Thymus (tissue), 11 donors: ENCODE results near the gene HSPB8. TPM values are rescaled to one million over a fixed set of nuclear protein-coding genes. Genes with fewer than 3 reads are reported as not detected.

ENCODE experiments used
- DNase-seq, 9 donors: peaks; one replicate each; pipeline ENCODE4 v3.0.0-alpha.2; 2013; ENCODE audit warnings: low spot score in 9 of 9, low read depth in 6 of 9, missing footprints in 1 of 9
- H3K27ac ChIP-seq, 2 donors: one replicate each; pipeline ENCODE4 v1.5.1; 2013; ENCODE audit warnings: control low read depth in 1 of 2, low read depth in 1 of 2, low read length in 1 of 2, mild to moderate bottlenecking in 1 of 2, moderate library complexity in 1 of 2
- H3K27me3 ChIP-seq, 2 donors: one replicate each; pipeline ENCODE4 v1.5.1; 2013; ENCODE audit warnings: low read length in 1 of 2; ENCODE audit not compliant: control insufficient read depth in 2 of 2, insufficient read depth in 1 of 2
- H3K36me3 ChIP-seq, 2 donors: one replicate each; pipeline ENCODE4 v1.5.1; 2013; ENCODE audit warnings: low read length in 1 of 2, mild to moderate bottlenecking in 1 of 2, moderate library complexity in 1 of 2; ENCODE audit not compliant: control insufficient read depth in 2 of 2, insufficient read depth in 2 of 2
- H3K4me1 ChIP-seq, 2 donors: one replicate each; pipeline ENCODE4 v1.5.1; 2013; ENCODE audit warnings: low read length in 2 of 2; ENCODE audit not compliant: control insufficient read depth in 2 of 2, insufficient read depth in 2 of 2
- H3K4me3 ChIP-seq, 2 donors: one replicate each; pipeline ENCODE4 v1.5.1; 2013; ENCODE audit warnings: low read length in 2 of 2, control low read depth in 1 of 2, mild to moderate bottlenecking in 1 of 2
- H3K9me3 ChIP-seq, 2 donors: one replicate each; pipeline ENCODE4 v1.5.1; 2013; ENCODE audit warnings: low read length in 1 of 2, mild to moderate bottlenecking in 1 of 2; ENCODE audit not compliant: control insufficient read depth in 2 of 2, insufficient read depth in 1 of 2
- WGBS: extraction: QIAGEN DNeasy Blood & Tissue Kit; methylation state at CpG from one replicate; pipeline ENCODE4 v1.1.7; 2013; 5-methylcytosine and 5-hydroxymethylcytosine counted together
- polyA plus RNA-seq: library from polyadenylated mRNA; stranded (reverse); fragments of 200-250 nt; gene quantifications from one replicate; pipeline ENCODE4 v1.2.3, GENCODE V29; 2013
- total RNA-seq: library from RNA; stranded (reverse); fragments of 120-200 nt; gene quantifications from one replicate; pipeline ENCODE4 v1.2.4, GENCODE V29; 2013
- donor health status: healthy.

Gene HSPB8
- total and polyA plus RNA-seq, 2 donors = 27.7 to 64.0 TPM

DNA sequence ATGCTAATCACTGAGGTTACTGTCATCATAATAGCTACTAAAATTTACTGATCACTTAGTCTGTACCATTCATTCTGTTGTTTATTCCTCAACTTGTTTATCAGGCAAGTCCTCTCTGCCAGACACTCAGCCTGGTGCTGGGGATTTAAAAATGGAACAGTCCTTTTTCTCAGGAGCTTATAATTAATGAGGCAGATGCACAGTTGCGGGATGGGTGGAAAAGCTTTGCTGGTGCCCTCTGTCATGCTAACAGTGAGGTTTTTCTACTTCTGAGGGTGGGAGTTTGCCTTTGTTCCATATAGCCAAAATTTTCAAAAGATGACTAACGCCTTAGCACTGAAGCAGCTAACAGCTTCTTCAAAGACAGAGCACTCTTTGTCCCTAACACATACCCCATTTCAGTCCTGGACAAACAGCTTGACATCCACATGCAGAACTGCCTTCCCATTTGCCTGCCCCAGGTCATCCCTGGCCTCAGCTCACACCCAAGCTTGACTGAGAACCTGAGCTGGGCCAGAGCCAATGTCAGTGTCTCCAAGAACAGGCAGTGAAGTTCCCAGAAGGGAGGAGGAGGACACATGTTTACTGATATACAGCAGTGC, 30.8 kb upstream of the HSPB8 start:
- DNase-seq = no peak
- no peak overlapping the region for H3K4me3 ChIP-seq
- no peak overlapping the region for H3K27ac ChIP-seq
- H3K4me1 ChIP-seq = no peaks in the 10 kb centered on the region
- H3K36me3 ChIP-seq = no peaks in the 10 kb centered on the region
- WGBS = 83% methylated on average over 2 of the region's 2 CpGs
- no peaks in the 10 kb centered on the region for H3K9me3 ChIP-seq
- H3K27me3 ChIP-seq = peaks cover 0 to 3% of the 10 kb centered on the region in 2 donors

DNA sequence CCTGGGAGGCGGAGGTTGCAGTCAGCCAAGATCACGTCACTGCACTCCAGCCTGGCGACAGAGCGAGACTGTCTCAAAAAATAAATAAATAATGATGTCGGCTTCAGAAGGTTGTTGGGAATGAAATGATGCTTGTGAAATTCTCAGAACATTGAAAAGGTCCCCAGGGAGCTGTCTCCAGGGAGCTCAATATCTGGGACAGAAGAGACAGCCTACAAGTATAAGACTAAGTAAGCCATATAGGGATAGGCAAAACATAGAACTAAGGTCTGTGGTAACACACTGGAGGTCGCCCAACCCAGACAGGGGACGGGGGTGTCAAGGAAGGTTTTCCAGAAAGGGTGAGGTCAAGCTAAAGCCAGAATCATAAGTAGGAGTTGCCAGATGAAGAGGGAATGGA, 29.5 kb upstream of the HSPB8 start:
- Histone ChIP-seq H3K27ac (no peak overlapping the region), H3K4me3 (no peak overlapping the region), H3K27me3 (peaks cover 0 to 14% of the 10 kb centered on the region in 2 donors), H3K4me1 (no peaks in the 10 kb centered on the region), H3K36me3 (no peaks in the 10 kb centered on the region), H3K9me3 (peaks cover 0 to 6% of the 10 kb centered on the region in 2 donors)
- DNase-seq = no peak
- 95% methylated on average over 7 of the region's 7 CpGs for WGBS

DNA sequence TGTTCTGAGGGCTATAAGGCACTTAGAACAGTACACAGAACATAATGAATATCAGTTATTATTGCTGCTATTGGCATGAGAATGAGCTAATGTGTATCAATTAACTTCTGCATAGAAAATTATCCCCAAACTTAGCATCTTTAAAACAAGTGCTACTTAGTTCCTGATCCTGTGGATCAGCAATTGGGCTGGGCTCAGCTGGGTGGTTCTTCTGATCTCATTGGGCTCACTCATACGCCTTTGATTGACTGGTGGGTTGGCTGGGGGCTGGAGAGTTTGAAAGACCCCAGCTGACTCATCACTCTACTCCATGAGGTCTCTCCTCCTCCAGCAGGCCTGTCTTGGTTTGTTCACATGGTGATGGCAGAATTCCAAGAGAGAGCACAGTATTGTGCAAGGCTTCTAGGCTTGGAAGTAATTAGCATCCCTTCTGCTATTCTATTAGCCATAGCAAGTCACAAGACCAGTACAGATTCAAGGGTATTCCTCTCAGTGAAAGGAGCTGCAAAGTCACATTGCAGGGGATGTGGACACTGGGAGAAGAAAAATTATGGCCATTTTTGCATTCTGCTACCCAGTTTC, 27.2 kb upstream of the HSPB8 start:
- DNase-seq = no peak
- 91% methylated on average over 1 of the region's 1 CpG for WGBS
- Histone ChIP-seq H3K27me3 (peaks cover 0 to 17% of the 10 kb centered on the region in 2 donors), H3K4me1 (no peaks in the 10 kb centered on the region), H3K4me3 (no peak overlapping the region), H3K36me3 (no peaks in the 10 kb centered on the region), H3K27ac (no peak overlapping the region), H3K9me3 (peaks cover 0 to 6% of the 10 kb centered on the region in 2 donors)

DNA sequence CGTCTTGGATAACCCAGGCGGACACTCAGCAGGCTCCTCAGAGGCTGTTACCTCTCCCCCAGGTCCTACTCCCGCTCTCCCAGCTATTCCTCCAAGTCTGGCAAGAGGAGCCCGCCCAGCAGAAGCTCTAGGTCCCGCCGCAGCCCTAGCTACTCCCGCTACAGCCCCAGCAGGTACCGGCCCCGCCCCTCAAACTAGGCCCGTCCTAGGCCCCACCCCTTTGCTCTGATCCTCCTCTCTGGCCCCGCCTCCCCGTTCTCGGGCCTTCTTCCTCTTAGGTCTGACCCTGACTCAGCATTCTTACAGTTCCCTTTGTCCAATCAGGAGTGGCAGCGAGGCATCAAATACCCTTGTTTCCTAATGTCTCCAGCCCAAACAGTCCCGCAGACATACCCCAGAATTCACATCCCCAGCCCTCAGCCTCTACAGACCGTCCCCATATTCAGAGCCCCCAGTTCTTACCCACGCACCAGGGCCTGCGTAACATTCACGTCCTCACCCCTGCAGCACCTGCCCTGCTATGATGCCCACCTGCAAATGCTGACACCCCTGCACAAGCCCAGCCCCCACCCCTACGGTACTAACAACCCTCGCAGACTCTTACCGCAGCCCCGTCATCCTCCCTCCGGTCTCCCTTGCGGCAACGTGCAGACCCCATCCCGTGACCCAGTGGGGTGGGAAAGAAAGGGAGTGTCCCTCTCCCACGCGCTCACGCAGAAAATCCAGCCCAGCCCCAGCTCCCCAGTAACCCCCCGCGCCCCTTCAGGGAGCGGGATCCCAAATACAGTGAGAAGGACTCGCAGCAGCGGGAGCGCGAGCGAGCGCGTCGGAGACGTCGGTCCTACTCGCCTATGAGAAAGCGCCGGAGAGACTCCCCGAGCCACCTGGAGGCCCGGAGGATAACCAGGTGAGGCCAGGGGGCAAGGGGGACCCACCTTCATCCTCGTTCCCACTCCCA, 25.0 kb upstream of the HSPB8 start:
- H3K27ac ChIP-seq = no peak overlapping the region
- H3K9me3 ChIP-seq = peaks cover 0 to 6% of the 10 kb centered on the region in 2 donors
- H3K4me3 ChIP-seq = no peak overlapping the region
- DNase-seq = peak in 4 of 9 donors; percentile 3 to 39 (median 20)
- H3K36me3 ChIP-seq = no peaks in the 10 kb centered on the region
- WGBS = 22% methylated on average over 49 of the region's 49 CpGs
- no peaks in the 10 kb centered on the region for H3K4me1 ChIP-seq
- H3K27me3 ChIP-seq = peaks cover 0 to 17% of the 10 kb centered on the region in 2 donors

DNA sequence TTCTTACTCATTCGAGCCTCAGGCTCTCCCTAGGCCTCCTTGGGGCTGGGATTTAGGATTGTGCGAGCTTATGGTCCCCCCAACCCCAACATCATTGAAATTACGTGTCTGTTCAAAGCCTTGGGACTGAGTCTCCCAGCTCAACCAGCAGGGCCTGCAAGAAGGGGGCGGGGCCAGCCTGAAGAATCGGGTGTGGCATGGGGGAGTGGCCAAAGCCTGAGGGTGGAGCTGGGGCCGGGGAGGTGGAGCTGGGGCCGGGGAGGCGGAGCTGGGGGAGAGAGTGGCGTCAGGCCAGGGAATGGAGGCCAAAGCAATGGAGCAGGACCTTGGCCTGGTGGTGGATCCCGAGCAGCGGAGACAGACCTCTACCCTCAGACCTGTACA, 24.3 kb upstream of the HSPB8 start:
- H3K4me3 ChIP-seq = no peak overlapping the region
- H3K36me3 ChIP-seq = no peaks in the 10 kb centered on the region
- 56% methylated on average over 11 of the region's 11 CpGs for WGBS
- H3K4me1 ChIP-seq = no peaks in the 10 kb centered on the region
- no peak for DNase-seq
- H3K27me3 ChIP-seq = peaks cover 0 to 17% of the 10 kb centered on the region in 2 donors
- H3K27ac ChIP-seq = no peak overlapping the region
- peaks cover 0 to 6% of the 10 kb centered on the region in 2 donors for H3K9me3 ChIP-seq

DNA sequence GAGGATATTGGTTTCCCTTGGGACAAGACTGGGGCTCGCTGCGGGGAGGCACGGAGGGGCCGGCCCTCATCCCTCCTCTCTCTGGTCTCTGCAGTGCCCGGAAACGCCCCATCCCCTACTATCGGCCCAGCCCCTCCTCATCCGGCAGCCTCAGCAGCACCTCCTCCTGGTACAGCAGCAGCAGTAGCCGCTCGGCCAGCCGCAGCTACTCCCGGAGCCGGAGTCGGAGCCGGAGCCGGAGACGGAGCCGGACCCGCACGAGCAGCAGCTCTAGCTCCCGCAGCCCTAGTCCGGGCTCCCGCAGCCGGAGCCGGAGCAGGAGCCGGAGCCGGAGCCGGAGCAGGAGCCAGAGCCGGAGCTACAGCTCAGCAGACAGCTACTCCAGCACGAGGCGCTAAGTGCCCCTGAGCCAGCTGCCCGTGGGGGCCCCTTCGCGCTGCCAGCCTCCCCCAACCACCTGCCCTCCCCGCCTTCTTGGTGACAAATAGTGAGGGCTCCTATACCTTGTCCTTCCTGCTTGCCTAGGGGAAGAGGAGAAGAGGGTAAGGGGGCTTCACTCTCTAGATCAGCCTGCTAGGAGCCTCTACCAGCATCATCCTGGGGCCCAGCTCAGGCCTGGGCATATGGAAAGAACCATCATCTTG, 22.2 kb upstream of the HSPB8 start:
- H3K9me3 ChIP-seq = peaks cover 0 to 6% of the 10 kb centered on the region in 2 donors
- no peak overlapping the region for H3K4me3 ChIP-seq
- H3K27me3 ChIP-seq = peaks cover 0 to 17% of the 10 kb centered on the region in 2 donors
- WGBS = 82% methylated on average over 35 of the region's 35 CpGs
- H3K27ac ChIP-seq = no peak overlapping the region
- DNase-seq = no peak
- no peaks in the 10 kb centered on the region for H3K36me3 ChIP-seq
- H3K4me1 ChIP-seq = no peaks in the 10 kb centered on the region

DNA sequence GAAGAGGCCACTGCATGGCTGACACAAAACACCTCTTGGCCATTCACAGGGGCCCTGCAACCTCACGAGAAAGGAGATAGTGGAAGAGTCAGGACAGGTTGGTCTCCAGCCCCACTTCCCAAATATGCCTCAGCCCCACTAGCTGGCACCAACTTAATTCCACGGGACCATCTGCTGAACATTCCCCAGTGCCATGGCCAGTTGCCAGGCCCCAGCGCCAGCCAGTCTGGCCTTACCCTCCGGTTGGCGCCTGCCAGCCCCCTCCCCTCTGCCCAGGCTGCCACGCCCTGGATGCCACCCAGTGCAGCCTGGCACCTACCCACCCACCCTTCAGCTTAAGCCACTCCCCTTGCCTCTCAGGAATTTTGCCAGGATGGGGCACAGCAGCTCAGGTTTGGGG, 21.2 kb upstream of the HSPB8 start:
- H3K4me3 ChIP-seq = no peak overlapping the region
- peaks cover 0 to 6% of the 10 kb centered on the region in 2 donors for H3K9me3 ChIP-seq
- 92% methylated on average over 6 of the region's 6 CpGs for WGBS
- H3K4me1 ChIP-seq = no peaks in the 10 kb centered on the region
- H3K36me3 ChIP-seq = no peaks in the 10 kb centered on the region
- H3K27me3 ChIP-seq = peaks cover 0 to 17% of the 10 kb centered on the region in 2 donors
- H3K27ac ChIP-seq = no peak overlapping the region
- DNase-seq = no peak

DNA sequence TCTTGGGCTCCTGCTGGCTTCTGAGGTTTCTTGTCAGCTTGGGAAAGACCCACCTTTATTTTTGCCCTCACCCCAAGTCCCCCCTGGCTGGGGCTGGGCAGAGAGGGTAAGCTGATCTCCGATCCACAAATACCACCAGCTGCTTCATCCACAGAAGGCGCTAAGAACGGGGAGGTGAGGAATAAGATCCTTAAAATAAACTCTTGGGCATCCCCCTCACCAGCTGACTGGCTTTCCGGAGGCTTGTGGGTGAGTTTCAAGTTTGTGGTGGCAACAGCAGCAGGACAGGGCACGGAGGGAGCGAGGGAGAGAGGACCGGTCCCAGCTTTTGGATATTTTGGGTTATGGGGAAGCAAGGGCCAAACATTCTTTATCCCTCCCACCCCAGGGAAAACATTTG, 20.8 kb upstream of the HSPB8 start:
- 94% methylated on average over 7 of the region's 7 CpGs for WGBS
- Histone ChIP-seq H3K27me3 (peaks cover 0 to 17% of the 10 kb centered on the region in 2 donors), H3K9me3 (peaks cover 0 to 6% of the 10 kb centered on the region in 2 donors), H3K27ac (no peak overlapping the region), H3K4me1 (no peaks in the 10 kb centered on the region), H3K4me3 (no peak overlapping the region), H3K36me3 (no peaks in the 10 kb centered on the region)
- DNase-seq = no peak
